ENCODE measurements around the gene PLIN1. TPM values are rescaled to one million over a fixed set of nuclear protein-coding genes. Genes with fewer than 3 reads are reported as not detected.

Gene PLIN1
- total RNA-seq, 3 donors from 2014 or later: 0.77 to 8.1 (median 5.2) TPM

GRCh38 chr15:89623165-89623564 is 56.0 kb downstream of the PLIN1 start:
- Histone ChIP-seq H3K4me1 (ENCODE audit: low read depth) (no peaks in the 10 kb centered on the region), H3K4me3 (no peak overlapping the region), H3K36me3 (ENCODE audit: low read depth) (no peaks in the 10 kb centered on the region), H3K9me3 (no peaks in the 10 kb centered on the region)
- DNase-seq: no peak
- no peak for ATAC-seq
- TF ChIP-seq CTCF (IDR thresholded peaks at IDR 0.05): no peak
- intact Hi-C loops (cut with DNase I, micrococcal nuclease): no loop called here

- no peak for TF ChIP-seq CTCF (IDR thresholded peaks at IDR 0.05)
- intact Hi-C loops (cut with DNase I, micrococcal nuclease): no loop called here
- Histone ChIP-seq H3K9me3 (no peaks in the 10 kb centered on the region), H3K4me1 (ENCODE audit: low read depth) (no peaks in the 10 kb centered on the region), H3K4me3 (no peak overlapping the region), H3K36me3 (ENCODE audit: low read depth) (no peaks in the 10 kb centered on the region)
- no peak for DNase-seq
- no peak for ATAC-seq
These were observed 57.6 kb downstream of the PLIN1 start for GRCh38 chr15:89621547-89621946.

- intact Hi-C loops (cut with DNase I, micrococcal nuclease): no loop called here
- TF ChIP-seq CTCF (IDR thresholded peaks at IDR 0.05): no peak
- no peak for DNase-seq
- H3K4me1 ChIP-seq (ENCODE audit: low read depth): no peaks in the 10 kb centered on the region
- no peak for ATAC-seq
- H3K4me3 ChIP-seq: no peak overlapping the region
- H3K9me3 ChIP-seq: peaks cover 5% of the 10 kb centered on the region
- no peaks in the 10 kb centered on the region for H3K36me3 ChIP-seq (ENCODE audit: low read depth)
These were observed 62.9 kb downstream of the PLIN1 start for GRCh38 chr15:89616228-89616627.

- no peak for DNase-seq
- Histone ChIP-seq H3K4me3 (no peak overlapping the region), H3K36me3 (ENCODE audit: low read depth) (no peaks in the 10 kb centered on the region), H3K9me3 (peaks cover 5% of the 10 kb centered on the region), H3K4me1 (ENCODE audit: low read depth) (no peaks in the 10 kb centered on the region)
- intact Hi-C loops (cut with DNase I, micrococcal nuclease): no loop called here
- no peak for ATAC-seq
- TF ChIP-seq CTCF (IDR thresholded peaks at IDR 0.05): no peak
These were observed 64.0 kb downstream of the PLIN1 start for GRCh38 chr15:89615135-89615534.

Other genes starting within 250 kb of the PLIN1 start
- under 1 TPM in 1 of 3 donors, not detected in 2; 0.98 TPM for gene RHCG, start 182.8 kb downstream of the PLIN1 start, total RNA-seq
- 1 to 10 TPM; 1.0 to 4.4 (median 1.6) TPM for gene TICRR, start 103.9 kb downstream of the PLIN1 start, total RNA-seq
- gene KIF7, start 23.9 kb downstream of the PLIN1 start, total RNA-seq: 1 to 10 TPM; 1.6 to 9.4 (median 3.1) TPM
- gene PEX11A, start 11.4 kb upstream of the PLIN1 start, total RNA-seq: 10 to 100 TPM; 15.5 to 38.5 (median 16.7) TPM
- under 1 TPM in 1 of 3 donors, not detected in 2; 0.14 TPM for gene WDR93, start 11.4 kb upstream of the PLIN1 start, total RNA-seq
- gene MESP1, start 71.9 kb upstream of the PLIN1 start, total RNA-seq: 10 to 100 TPM in 1 of 3 donors, 1 to 10 TPM in 2; 4.6 to 10.2 (median 8.5) TPM
- 1 to 10 TPM in 2 of 3 donors, under 1 TPM in 1; 0.79 to 4.7 (median 1.2) TPM for gene MESP2, start 97.0 kb upstream of the PLIN1 start, total RNA-seq
- gene ANPEP, start 135.5 kb upstream of the PLIN1 start, total RNA-seq: 1,000 to 10,000 TPM in 1 of 3 donors, 100 to 1,000 TPM in 2; 270 to 1,014 (median 289) TPM
- 10 to 100 TPM; 56.1 to 93.4 (median 65.1) TPM for gene AP3S2, start 214.6 kb upstream of the PLIN1 start, total RNA-seq
- 10 to 100 TPM; 39.0 to 45.8 (median 43.0) TPM for gene ARPIN, start 233.6 kb upstream of the PLIN1 start, total RNA-seq